ENCODE results near the gene EVX2. TPM values are rescaled to one million over a fixed set of nuclear protein-coding genes. Genes with fewer than 3 reads are reported as not detected.

The EVX2 gene
- total RNA-seq, 2 donors from 2014 or later = 1.2 to 1.6 TPM

DNA sequence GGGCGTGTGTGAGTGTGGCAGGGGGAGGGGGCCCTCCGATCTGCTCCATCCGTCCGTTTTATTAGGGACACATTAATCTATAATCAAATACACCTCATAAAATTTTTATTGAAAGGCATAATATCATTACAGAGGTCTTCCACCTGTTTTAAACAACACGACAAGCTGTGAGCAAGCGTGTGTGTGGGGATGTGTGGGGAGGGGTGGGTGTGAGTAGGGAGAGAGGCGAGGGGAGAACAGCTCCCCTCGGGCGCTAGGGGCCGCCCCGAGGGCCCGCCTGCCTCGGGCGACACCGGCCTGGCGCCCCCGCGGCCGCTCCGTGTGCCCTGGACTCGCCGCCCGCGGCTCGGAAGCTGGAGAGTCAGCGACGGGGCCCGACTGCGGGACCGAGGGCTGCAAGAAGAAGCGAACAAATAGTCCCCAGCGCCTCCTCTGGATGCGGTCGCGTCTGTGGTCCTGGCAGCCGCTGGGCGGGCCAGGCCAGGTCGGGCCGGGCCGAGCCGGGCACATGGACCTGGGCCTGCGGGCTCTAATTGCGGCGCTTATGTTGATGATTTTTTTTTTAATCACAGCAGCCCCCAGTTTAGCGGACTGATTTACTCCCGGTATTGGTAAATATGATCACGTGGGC, 38.4 kb upstream of the EVX2 start:
- no peaks in the 10 kb centered on the region for H3K9me3 ChIP-seq
- peak overlapping the region; percentile 20 to 62 for H3K27ac ChIP-seq
- H3K4me3 ChIP-seq = peak overlapping the region; percentile 17 to 29
- TF ChIP-seq POLR2A (IDR thresholded peaks at IDR 0.05) (no peak), POLR2AphosphoS5 (IDR thresholded peaks at IDR 0.05) (no peak)
- TF ChIP-seq, protein P1, sequence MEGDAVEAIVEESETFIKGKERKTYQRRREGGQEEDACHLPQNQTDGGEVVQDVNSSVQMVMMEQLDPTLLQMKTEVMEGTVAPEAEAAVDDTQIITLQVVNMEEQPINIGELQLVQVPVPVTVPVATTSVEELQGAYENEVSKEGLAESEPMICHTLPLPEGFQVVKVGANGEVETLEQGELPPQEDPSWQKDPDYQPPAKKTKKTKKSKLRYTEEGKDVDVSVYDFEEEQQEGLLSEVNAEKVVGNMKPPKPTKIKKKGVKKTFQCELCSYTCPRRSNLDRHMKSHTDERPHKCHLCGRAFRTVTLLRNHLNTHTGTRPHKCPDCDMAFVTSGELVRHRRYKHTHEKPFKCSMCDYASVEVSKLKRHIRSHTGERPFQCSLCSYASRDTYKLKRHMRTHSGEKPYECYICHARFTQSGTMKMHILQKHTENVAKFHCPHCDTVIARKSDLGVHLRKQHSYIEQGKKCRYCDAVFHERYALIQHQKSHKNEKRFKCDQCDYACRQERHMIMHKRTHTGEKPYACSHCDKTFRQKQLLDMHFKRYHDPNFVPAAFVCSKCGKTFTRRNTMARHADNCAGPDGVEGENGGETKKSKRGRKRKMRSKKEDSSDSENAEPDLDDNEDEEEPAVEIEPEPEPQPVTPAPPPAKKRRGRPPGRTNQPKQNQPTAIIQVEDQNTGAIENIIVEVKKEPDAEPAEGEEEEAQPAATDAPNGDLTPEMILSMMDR (IDR thresholded peaks at IDR 0.05) = no peak
- DNase-seq (ENCODE audit: low spot score) = no peak
- peaks cover 6% of the 10 kb centered on the region for H3K27me3 ChIP-seq (replicated peaks; ENCODE audit: insufficient read depth)
- no peaks in the 10 kb centered on the region for H3K4me1 ChIP-seq (replicated peaks)
- intact Hi-C loops (cut with DNase I) = loop anchor here (5.0 to 10.0 kb wide), 2 partner anchors 515 to 693 kb away; no protein-coding TSS in a partner anchor
- WGBS = 44% methylated on average over 47 of the region's 47 CpGs
- H3K36me3 ChIP-seq = no peaks in the 10 kb centered on the region

DNA sequence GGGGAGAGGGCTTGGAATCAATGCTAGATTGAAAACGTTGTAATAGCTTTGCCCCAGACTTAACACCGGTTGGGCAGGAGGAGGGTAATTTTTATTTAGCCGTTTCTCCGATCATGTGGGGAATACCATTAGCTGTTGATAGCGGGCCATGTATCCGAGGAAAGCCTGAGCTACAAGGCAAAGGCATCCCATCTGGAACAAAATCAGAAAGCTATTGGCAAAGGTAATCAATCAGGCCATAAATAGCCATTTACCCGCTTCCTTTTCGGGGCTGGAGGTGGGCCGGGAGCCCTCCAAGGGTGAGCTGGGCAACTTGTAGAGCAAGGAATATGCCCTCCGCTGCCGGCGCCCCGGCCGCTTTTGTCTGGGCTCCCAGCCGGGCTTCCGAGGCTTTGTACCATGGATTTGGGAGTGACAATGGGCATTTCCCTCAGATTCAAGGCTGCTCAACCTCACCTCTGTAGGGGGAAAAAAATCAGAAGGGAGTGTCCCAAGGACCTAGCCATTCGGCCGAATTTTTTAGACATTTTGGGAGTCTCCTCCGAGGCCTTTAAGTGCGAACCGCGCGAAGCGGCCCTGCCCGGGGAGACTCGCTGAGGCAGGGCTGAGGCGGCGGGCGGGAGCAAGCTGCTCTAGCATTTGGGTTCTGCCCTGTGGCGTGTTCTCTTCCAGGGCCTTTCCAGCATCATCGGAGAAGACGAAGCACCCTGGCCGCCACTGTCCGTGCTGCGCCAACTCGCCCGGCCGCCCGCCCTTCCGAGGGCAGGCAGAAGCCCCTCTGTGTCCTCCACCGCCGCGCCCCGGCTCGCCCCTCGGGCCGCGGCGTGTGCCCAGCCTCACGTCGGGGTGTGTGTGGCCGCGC, 37.7 kb upstream of the EVX2 start:
- peaks cover 6% of the 10 kb centered on the region for H3K27me3 ChIP-seq (replicated peaks; ENCODE audit: insufficient read depth)
- H3K9me3 ChIP-seq = no peaks in the 10 kb centered on the region
- peak overlapping the region in 1 of 2 donors; percentile 62 for H3K27ac ChIP-seq
- TF ChIP-seq POLR2AphosphoS5 (IDR thresholded peaks at IDR 0.05) (no peak), POLR2A (IDR thresholded peaks at IDR 0.05) (no peak)
- TF ChIP-seq, protein P1 (IDR thresholded peaks at IDR 0.05) = no peak
- no peak for DNase-seq (ENCODE audit: low spot score)
- peak overlapping the region in 1 of 2 donors; percentile 29 for H3K4me3 ChIP-seq
- intact Hi-C loops (cut with DNase I) = loop anchor here (5.0 to 10.0 kb wide), 2 partner anchors 516 to 693 kb away; no protein-coding TSS in a partner anchor
- no peaks in the 10 kb centered on the region for H3K36me3 ChIP-seq
- 64% methylated on average over 53 of the region's 53 CpGs for WGBS
- H3K4me1 ChIP-seq (replicated peaks) = no peaks in the 10 kb centered on the region

DNA sequence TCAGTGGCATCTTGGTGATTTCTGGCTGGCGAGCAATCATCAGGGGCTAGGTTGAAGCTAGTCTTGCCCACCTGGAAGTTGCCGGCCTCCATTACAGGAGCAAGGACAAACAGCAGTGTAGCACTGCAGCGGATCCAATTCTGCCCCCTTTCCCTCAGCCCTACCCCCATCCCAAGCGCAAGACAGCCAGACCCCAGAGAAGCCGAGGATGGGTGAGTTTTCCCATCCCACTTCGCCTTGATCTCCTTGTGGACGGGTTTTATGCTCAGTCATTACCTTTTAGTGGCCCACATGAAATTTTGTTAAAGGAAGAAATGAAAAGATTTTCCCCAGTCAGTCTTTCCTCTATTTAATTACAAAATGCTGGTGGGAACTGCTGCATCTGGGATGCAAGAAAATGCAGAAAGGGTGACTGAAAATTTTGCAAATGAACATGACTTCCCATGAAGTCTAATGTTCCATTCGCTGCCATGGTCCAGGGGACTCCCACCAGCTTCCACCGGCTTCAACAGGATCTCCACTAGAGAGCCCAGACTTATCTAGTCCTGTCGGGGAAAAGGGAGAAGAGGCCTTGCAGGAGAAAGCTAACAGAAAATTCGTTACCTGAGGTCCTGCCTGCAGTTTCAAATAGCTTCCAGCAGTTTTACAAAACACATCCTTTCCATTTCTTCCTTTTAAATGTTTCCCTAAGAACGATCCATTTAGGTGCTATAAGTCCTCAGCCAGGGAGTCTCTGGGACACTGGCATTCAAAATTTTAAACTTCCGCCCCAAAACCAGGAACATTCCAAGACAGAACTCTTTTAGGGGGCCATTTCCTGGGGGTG, 36.8 kb upstream of the EVX2 start:
- intact Hi-C loops (cut with DNase I) = loop anchor here (5.0 to 10.0 kb wide), 2 partner anchors 517 to 694 kb away; no protein-coding TSS in a partner anchor
- no peaks in the 10 kb centered on the region for H3K9me3 ChIP-seq
- no peak for DNase-seq (ENCODE audit: low spot score)
- peak overlapping the region in 1 of 2 donors; percentile 36 for H3K27ac ChIP-seq
- H3K4me1 ChIP-seq (replicated peaks) = no peaks in the 10 kb centered on the region
- no peak overlapping the region for H3K4me3 ChIP-seq
- no peaks in the 10 kb centered on the region for H3K36me3 ChIP-seq
- 85% methylated on average over 13 of the region's 13 CpGs for WGBS
- peaks cover 6% of the 10 kb centered on the region for H3K27me3 ChIP-seq (replicated peaks; ENCODE audit: insufficient read depth)
- TF ChIP-seq, protein P1 (IDR thresholded peaks at IDR 0.05) = no peak
- no peak for TF ChIP-seq POLR2AphosphoS5 (IDR thresholded peaks at IDR 0.05)
- no peak for TF ChIP-seq POLR2A (IDR thresholded peaks at IDR 0.05)

DNA sequence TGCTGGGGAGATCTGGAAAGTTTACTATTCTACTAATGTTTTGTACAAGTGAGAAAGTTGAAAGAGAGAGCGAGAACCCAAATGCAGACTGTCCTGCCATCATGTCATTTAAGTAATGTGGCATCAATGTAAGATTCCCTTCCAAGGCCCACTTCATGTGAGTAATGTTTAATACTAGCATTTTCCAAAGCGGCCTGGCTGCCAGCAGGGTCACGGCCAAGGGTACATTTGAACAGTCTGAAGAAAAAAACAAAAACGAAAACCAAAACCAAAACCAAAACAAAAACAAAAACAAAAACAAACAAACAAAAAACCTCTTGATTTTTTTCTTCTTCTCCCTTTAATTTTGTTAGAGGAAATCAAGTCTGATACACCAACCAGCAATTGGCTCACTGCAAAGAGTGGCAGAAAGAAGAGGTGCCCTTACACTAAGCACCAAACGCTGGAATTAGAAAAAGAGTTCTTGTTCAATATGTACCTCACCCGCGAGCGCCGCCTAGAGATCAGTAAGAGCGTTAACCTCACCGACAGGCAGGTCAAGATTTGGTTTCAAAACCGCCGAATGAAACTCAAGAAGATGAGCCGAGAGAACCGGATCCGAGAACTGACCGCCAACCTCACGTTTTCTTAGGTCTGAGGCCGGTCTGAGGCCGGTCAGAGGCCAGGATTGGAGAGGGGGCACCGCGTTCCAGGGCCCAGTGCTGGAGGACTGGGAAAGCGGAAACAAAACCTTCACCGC, 35.0 kb upstream of the EVX2 start:
- Histone ChIP-seq H3K9me3 (no peaks in the 10 kb centered on the region), H3K27me3 (replicated peaks; ENCODE audit: insufficient read depth) (peaks cover 6% of the 10 kb centered on the region), H3K36me3 (no peaks in the 10 kb centered on the region), H3K27ac (no peak overlapping the region), H3K4me1 (replicated peaks) (no peaks in the 10 kb centered on the region), H3K4me3 (no peak overlapping the region)
- WGBS = 63% methylated on average over 24 of the region's 24 CpGs
- intact Hi-C loops (cut with DNase I) = no loop called here
- TF ChIP-seq POLR2A (IDR thresholded peaks at IDR 0.05) (no peak), POLR2AphosphoS5 (IDR thresholded peaks at IDR 0.05) (no peak)
- TF ChIP-seq, protein P1 (IDR thresholded peaks at IDR 0.05) = peak in 1 of 4 experiments; percentile 31
- no peak for DNase-seq (ENCODE audit: low spot score)

All from prostate gland (tissue), 2 donors.